HG02642 (cell line): ENCODE data around the gene VAV2.

Experiments used
- ATAC-seq: cut with Tn5 transposase; IDR thresholded peaks from one replicate; pipeline ENCODE4 v1.9.1; 2021; ENCODE audit warnings: mild to moderate bottlenecking; ENCODE audit not compliant: unreplicated experiment, poor library complexity

VAV2 gene, protein sequence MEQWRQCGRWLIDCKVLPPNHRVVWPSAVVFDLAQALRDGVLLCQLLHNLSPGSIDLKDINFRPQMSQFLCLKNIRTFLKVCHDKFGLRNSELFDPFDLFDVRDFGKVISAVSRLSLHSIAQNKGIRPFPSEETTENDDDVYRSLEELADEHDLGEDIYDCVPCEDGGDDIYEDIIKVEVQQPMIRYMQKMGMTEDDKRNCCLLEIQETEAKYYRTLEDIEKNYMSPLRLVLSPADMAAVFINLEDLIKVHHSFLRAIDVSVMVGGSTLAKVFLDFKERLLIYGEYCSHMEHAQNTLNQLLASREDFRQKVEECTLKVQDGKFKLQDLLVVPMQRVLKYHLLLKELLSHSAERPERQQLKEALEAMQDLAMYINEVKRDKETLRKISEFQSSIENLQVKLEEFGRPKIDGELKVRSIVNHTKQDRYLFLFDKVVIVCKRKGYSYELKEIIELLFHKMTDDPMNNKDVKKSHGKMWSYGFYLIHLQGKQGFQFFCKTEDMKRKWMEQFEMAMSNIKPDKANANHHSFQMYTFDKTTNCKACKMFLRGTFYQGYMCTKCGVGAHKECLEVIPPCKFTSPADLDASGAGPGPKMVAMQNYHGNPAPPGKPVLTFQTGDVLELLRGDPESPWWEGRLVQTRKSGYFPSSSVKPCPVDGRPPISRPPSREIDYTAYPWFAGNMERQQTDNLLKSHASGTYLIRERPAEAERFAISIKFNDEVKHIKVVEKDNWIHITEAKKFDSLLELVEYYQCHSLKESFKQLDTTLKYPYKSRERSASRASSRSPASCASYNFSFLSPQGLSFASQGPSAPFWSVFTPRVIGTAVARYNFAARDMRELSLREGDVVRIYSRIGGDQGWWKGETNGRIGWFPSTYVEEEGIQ

DNA sequence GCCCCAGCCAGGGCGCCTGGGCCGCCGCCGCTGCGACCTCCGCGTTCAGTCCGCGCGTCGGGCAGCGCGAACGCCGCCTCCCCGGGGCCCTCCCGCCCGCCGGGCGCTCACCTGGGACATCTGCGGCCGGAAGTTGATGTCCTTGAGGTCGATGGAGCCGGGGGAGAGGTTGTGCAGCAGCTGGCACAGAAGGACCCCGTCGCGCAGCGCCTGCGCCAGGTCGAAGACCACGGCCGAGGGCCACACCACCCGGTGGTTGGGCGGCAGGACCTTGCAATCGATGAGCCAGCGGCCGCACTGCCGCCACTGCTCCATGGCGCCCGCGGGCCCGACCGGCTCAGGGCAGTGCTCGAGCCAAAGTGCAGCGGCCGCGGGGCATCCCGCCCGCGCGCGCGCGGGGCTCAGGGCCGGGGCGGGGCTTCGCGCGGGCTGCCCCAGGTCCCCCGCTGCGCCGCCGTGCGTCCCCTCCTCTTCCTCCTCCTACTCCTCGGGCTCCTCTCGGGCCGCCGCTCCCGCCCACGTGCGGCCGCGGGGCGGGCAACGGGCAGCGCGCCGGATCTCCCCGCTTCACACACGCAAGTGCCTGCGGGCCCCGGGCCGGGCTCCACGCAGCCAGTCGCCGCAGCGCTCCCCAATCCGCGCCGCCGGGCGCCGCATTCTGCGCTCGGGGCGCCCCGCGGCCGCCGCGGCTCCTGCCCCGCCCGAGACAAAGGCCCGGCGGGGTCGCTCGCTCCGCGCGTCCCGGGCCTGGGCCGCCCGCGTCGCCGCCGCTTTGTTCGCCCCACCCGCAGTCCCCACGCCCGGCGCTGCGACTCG is at the start of gene VAV2:
Gene VAV2, minus strand, starts transcription at position 361 of the 816 bp plus-strand sequence. Its CDS starts 46 bp downstream, at position 315.
- peak; percentile 65 for ATAC-seq

DNA sequence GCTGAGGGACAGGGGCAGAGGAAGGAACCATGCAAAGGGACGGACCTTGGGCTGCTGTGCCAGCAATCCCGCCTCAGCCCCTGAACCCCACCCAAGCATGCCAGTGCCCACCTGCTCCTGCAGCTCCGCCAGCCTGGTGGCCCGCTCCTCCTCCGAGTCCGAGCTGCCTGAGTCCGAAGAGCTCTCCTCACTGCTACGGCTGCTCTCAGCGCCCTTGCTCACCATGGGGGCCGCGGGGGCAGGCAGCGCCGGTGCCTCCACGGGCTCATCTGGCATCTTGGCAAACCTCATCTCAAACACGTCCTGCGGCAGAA is 49.5 kb upstream of the VAV2 start:
- ATAC-seq, result no peak

DNA sequence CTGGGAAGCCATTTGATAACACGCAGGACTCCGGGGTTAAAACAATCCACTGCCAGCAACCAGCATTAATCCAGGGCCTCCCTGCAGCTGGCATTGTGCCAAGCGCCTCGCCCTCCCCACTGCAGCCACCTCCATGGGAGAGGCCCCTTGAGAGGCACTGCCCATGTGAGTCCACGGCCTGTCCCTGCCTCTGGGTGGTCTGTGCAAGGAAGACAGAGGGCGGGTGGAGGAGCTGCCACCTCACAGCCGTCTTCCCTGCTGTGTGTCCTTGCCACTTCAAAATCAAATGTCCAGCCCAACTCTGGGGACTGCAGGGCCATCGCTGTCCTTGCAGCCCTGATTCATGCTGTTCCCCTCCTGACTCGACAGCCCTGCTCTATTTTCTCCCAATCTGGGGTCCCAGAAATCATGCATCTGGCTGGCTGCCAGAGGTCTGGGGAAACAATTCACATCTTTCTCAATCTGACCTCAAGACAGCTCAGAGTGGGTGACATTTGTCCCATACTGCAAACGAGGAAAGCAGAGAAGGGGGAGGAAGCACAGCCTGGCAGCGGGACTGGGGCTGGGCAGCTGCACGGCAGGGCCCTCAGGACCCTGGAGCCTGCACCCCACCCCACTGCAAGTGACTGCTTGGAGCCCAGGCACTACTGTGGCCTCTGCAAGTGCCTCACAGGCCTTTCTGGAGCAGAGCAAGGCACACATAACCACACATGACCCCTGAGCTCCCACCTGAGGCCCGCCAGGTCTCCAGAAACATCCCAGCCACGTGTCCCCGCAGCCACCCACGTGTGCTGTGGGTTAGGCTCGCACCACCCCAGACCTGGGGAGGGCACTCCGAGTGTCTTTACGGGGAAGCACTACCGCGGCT is 48.9 kb upstream of the VAV2 start:
- no peak for ATAC-seq

DNA sequence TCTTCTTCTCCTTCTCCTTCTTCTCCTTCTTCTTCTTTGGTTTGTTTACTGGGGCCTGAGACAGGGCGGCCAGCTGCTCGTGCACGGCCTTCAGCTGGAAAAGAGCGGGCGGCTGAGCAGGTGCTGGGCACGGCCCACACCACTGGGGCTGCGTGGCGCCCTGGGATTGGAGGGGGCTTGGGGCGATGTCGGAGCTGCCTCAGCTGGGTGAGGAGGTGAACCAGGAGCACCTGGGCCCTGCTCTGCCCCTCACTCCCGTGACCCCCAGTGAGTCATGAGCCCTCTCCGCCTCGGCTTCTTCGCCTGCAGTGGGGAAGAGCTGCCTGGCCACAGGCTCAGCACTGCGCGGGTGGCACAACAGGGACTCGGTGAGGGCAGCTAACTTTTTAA is 48.0 kb upstream of the VAV2 start:
- ATAC-seq, result no peak

DNA sequence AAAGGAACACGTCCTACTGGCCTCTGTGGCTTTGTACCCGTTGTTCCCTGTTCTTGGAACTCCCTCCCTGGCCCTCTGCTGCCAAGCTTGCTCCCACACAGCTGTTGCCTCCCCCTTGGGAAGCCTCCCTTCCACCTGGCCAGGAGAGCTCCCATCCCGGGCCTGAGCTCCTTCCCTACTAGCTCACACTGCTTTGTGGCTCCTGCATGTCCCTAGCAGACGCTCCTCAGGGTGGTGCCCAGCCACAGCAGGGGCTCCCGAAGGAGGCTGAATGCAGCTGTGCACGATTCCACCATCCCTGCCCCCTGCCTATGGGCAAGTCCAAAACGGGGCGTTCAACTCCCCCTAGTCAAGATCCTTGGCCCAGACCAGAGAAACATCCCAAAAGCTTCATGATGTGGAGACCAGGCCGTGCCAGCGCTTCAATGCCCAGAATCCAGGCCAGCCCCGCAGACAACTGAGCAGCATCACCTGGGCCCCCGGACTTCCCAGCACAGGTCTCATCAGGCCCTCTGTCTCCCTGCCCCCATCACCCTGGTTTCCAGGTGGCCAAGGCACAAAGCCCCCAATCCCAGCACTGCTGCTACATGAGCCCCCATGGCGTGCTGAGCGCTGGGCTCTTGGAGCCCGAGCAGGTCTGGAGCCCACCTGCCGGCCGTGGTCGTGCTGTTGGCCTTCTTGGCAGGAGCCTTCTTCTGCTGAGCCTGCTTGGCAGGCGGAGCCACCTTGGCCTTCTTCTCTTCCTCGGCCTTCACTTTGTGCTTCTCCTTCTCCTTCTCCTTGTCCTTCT is 47.5 kb upstream of the VAV2 start:
- no peak for ATAC-seq

DNA sequence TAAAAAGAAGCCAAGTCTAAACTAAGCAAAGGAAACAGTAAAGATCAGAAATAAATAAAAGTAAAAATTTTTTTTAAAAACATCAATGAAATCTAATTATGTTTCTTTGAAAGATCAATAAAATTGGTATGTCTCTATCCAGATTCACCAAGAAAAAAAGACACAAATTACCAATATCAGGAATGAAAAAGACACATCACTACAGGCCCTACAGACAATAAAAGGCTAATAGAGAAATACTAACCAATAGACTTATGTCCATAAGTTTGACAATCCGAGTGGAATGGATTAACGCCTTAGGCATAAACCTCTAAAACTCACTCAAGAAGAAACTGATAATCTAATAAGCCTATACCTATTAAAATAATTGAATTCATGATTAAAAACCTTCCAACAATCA is 45.5 kb upstream of the VAV2 start:
- ATAC-seq, result no peak

DNA sequence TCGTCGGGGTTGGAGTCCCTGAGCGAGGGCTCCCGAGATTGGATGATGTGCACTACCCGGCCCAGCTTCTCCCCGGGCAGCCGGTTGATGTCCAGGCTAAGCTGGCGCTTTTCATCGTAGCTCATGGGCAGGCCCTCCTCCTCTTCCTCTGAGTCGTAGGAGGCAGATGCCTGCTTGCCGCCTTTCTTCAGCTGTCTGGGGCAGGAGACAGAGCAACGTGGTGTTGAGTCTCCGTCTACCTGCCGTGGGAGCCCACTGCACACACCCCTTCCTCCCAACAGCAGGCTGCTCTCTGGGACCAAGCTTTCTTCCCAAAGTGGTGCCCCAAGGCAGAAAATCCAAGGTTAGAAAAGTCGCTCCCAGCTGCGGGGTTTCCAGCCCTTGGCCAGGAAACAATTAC is 44.0 kb upstream of the VAV2 start:
- ATAC-seq, result no peak

DNA sequence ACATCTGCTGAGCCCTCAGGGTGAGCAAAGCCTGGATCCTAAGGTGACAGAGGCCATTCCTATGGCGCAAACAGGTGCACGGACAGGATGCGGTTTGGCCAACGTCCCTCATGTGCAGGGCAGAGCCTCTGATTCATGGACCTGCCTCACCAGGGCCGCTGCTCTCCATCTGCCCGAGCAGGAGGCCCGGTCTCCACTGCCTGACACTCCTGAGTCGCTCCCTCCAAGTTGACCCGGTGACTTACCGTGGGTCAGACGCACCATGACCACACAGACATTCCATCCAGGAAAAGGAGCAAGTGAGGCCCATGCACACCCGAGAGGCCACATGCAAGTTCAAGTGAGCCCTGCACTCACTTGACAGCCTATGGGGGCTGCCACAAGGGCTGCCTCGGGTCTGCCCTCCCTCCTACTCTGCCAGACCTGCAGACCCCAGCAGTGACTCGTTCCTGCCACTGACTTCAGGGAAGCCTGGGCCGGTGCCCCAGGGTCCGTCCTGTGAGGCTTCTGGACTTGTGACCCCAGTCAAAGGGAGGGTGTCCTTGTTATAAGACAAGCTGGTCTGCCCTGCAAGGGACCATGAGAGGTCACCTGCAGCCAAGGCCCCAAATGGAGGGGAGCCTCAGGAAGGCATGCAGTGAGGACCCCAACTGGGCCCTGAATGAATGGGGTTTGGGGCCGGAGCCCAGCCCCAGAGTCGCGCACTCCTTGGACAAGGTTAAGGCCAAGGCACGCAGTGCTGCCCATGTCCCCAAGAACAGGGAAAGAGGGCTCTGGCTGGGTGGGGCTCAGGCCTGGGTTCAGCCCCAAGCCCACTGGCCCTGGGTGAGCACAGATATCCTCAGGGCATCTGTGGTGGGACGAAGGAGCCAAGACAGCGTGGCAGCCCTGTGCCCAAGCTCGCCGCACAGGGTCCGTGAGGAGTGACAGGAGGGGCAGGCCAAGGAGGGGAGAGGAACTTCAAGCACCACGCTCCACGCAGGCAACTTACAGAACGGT is 43.2 kb upstream of the VAV2 start:
- no peak for ATAC-seq

DNA sequence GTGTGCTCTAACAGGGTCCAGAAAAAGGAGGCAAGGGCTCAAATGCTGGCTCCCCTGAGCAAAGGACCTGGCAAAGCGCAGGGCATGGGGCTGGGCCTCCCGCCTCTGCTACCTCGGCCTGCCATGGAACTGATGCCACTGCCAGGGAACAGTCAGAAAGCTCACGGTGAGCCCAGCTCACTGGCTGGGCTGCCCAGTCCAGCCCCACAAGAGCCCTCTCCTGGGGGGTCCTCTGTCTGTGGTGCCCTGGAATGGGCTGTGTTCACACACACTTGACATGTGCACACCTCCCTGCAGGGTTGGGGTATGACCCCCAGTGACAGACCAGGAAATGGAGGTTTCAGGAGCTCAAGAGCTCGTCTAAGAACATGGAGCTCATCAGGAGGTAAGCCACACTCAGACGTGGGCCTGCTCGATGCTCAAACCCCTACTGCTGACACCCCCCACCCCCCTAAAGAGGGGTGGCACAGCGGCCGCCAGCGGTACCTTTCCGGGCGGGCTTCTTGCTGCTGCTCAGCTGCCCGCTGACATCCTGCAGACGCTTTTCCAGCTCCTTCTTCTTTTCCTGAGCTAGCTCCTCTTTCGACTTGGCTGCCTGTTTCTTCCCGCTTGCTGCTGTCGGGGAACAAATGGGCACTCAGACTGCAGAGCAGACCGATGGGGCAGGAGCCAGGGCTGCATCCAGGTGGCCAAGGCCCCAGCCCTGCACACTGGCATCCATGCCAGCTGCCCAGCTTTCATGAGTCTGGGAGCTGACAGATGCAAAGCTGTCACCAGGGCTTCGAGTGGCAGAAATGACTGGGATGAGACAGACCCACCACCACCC is 42.3 kb upstream of the VAV2 start:
- ATAC-seq, result no peak

DNA sequence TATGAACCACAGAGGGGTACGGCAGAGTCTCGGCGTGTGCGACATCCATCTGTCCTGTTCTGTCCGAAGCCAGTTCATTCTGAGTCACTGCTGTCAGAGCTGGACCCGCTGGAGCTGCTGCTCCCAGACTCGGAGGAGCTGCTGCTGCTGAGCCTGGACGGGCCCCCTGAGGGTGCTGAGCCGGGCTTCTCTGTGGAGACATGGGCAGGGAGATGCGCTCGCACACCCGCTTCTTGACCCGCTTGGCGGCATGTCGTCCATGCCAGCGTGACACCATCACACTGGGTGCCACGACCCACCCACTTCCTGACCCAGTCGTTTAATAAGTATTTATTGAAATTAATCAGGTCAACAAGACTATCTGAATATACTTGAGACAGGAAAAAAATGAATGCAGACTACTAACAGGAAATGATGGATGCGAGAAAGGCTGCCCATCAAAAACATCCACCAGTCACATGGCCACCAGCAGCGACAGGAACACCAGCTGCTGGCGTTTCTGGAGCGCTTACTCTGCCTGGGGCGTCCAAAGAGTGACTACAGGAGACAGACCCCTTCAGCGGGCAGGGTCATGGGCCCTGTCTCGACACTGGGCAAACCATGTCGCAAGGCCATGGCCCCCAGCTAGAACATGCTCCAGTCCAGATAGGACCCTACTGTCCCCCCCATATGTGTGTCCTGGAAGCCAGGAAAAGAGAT is 41.5 kb upstream of the VAV2 start:
- ATAC-seq, result no peak

DNA sequence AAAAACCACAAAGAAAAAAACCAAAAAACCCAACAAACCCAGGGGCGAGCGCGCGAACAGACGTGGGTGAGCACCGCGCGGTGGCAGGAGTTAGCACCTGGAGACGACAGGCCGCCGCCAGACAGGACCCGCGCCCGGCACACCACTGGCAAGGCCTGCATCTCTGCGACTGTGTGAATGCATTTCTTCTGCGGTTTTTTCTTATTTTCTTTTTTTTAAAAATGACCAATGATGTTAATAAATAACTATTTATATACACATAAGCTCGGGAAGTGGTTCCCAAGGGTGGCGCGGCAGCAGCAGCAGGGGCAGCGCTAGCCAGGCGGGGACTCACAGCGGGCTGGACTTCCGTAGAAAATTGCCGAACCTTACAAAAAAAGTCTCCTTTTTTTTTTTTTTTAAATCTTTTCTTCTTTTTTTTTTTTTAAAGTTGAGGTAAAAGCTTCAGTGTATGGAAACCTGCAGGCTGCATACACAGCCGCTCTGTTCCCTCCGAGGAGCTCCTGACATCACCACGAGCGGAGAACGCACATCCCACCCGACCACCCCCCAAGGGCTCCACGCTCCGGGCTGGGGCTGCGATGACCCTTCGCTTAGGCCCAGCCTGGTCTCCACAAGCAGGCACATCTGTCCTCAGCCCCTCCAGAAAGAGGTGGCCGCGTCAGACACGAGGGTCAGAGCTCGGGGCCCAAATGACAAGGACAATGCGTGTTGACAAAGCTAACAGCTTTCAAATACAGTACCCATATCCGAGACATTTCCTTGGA is 40.5 kb upstream of the VAV2 start:
- no peak for ATAC-seq

DNA sequence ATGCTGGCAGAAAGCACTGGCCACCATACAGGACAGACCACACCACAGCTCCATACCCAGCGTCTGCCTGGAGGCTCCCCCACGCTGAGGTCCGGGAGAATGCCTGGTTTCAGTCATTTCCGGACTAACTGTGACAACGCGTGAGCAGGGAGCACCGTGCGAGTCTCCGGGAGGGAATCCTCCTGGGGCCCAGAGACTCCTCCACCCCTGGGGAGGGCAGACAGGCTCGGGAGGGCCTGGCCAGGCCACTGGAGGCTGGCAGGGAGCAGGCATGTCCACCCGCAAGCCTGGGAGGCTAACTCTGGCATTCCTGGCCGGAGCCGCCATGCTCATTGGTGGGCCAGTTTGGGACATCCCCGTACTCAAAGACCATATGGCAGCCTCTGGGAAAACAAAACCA is 39.7 kb upstream of the VAV2 start:
- ATAC-seq, result no peak

DNA sequence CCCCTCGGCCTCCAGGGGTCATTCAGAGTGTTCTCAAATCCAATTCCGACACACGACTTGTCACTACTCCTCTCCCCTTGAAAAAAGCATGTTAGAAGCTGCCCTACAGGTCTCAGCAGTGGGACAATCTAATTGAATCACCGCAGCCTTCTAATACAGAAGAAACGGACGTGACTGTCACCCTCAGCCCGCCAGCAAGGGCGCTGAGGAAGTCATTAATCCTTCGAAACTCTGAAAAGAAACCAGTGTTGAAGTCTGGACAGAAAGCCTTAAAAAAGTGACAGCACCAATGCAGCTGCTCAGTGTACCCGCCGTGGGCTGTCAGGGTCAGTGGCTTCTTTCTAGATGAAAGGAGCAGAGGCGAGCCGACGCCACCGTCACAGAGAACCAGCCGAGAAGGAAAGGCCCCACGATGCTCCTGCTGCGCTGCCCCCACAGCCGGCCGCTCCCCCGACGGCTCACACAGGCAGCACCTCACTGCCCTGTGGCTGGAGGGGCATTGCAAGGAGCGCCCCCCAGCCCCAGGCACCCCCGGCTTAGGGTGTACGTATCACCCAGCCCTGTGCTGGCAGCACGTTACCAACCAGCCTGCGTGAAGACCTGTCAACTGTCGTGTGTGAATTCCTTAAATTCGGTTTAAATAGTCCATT is 38.8 kb upstream of the VAV2 start:
- no peak for ATAC-seq

DNA sequence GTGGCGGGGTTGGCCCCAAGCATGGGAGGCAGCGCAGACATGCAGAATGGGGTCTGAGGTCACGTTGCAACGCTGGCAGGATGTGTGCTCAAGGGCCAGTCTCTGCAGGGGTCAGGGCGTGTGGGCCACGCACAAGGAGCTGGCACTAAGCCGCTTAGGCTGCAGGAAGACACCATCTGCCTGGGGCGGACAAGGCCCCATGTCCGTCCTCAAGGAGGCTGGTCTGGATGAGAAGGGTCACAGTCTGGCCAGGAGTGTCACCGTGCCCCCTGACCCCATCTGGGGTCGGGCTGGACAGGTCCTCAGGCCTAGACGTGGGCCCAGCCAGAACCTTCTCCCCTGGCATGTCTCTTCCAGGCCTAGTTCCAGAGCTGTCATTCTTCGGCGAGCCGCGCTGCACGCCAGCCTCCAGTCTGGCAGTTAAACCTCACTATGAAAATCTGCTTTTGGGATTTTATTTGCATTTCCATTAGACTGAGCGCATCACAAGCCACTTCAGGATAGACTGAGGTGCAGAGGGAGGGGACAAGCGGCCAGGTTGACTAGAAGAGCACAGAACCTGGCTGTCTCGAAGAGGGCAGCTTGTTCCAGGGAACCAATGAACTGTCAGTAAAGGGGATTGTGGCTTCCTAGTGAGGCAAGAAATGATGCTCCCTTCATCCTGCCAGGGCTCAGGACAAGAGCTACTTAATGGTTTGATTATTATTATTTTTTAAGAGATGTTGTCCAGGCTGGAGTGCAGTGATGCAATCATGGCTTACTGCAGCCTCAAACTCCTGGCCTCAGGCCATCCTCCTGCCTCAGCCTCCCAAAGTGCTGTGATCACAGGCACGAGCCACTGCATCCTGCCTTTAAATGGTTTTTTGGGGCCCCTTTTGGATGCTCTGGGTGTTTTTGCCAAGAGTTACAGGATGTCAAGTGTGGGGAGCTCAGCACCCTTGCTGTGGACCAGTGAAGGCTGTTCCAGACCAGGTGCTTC is 37.4 kb upstream of the VAV2 start:
- no peak for ATAC-seq
